Lower leg skin (tissue), 3 donors: ENCODE results near the gene TARDBP.

ENCODE experiments used
- CTCF ChIP-seq, 3 donors: fragments of 450-650 bp; IDR thresholded peaks; one replicate each; pipeline ENCODE4 v1.5.1; 2016; ENCODE audit warnings: antibody characterized with exemption in 3 of 3, mild to moderate bottlenecking in 3 of 3, moderate library complexity in 2 of 3
- POLR2A ChIP-seq, 2 donors: fragments of 450-650 bp; IDR thresholded peaks; one replicate each; pipeline ENCODE4 v1.6.1; 2016 to 2017; ENCODE audit warnings: antibody characterized with exemption in 2 of 2, mild to moderate bottlenecking in 1 of 2, moderate library complexity in 1 of 2

GRCh38 chr1:11062965-11063401 is 50.5 kb downstream of the TARDBP start:
- TF ChIP-seq CTCF (IDR thresholded peaks at IDR 0.05) (no peak), POLR2A (IDR thresholded peaks at IDR 0.05) (no peak)
